Measurements from ENCODE around the gene DNAJC15. TPM values are rescaled to one million over a fixed set of nuclear protein-coding genes. Genes with fewer than 3 reads are reported as not detected.

The DNAJC15 gene
- polyA plus RNA-seq, 3 donors: 8.3 to 31.1 (median 22.0) TPM

GRCh38 chr13:43046259-43046658 is 22.9 kb downstream of the DNAJC15 start:
- peaks cover 44 to 82% of the 10 kb centered on the region in 2 donors for H3K4me1 ChIP-seq (ENCODE audit: control insufficient read depth in 1 of 2, insufficient read depth in 2 of 2, low read length in 2 of 2)
- Mint-ChIP-seq H3K4me1 (peaks cover 79% of the 10 kb centered on the region), H3K4me3 (peak overlapping the region in 1 of 2 donors; percentile 21), H3K9me3 (no peaks in the 10 kb centered on the region), H3K27me3 (ENCODE audit: low read depth in 3 of 3) (peaks cover 0 to 2% (median 0%) of the 10 kb centered on the region in 3 donors), H3K27ac (peak overlapping the region in 6 of 7 donors; percentile 96 to 99 (median 97)), H3K36me3 (peaks cover 19% of the 10 kb centered on the region in 2 donors)
- peak overlapping the region in 1 of 2 donors; percentile 89 for H3K27ac ChIP-seq (ENCODE audit: low read depth in 1 of 2, low read length in 2 of 2)
- no peak for DNase-seq
- H2AFZ ChIP-seq (ENCODE audit: insufficient read depth, low read depth, low read length, poor library complexity, severe bottlenecking): no peak overlapping the region
- H3K9me3 ChIP-seq (replicated peaks in 1 of 2; ENCODE audit: control insufficient read depth in 1 of 2, insufficient read depth in 1 of 2, low read length in 2 of 2): no peaks in the 10 kb centered on the region
- no peaks in the 10 kb centered on the region for H3K27me3 ChIP-seq (ENCODE audit: control insufficient read depth in 2 of 2, insufficient read depth in 2 of 2, low read length in 2 of 2)
- intact Hi-C loops (cut with micrococcal nuclease): loop anchor here (10.0 kb wide), 1 partner anchor 51 kb away; the partner anchor contains the start of gene EPSTI1 (in 2 of the 2)
- H4K20me1 ChIP-seq (ENCODE audit: insufficient read depth, low read length): no peaks in the 10 kb centered on the region
- WGBS (ENCODE audit: insufficient coverage): no CpG with 5 or more reads among the region's 6 CpGs
- no peak overlapping the region for H3K4me2 ChIP-seq (replicated peaks; ENCODE audit: extremely low read depth, low read length, poor library complexity, severe bottlenecking)
- H3K79me2 ChIP-seq (ENCODE audit: insufficient read depth, low read length): peaks cover 70% of the 10 kb centered on the region
- H3K4me3 ChIP-seq (replicated peaks in 1 of 3; ENCODE audit: low read depth in 2 of 3, low read length in 3 of 3): no peak overlapping the region
- no peak for TF ChIP-seq CTCF (IDR thresholded peaks at IDR 0.05)
- no peak overlapping the region for H3K9ac ChIP-seq (ENCODE audit: insufficient read depth, low read length, poor library complexity, severe bottlenecking)
- H3K36me3 ChIP-seq (replicated peaks in 1 of 2; ENCODE audit: control insufficient read depth in 1 of 2, insufficient read depth in 2 of 2, low read length in 2 of 2): peaks cover 0 to 6% of the 10 kb centered on the region in 2 donors

- Histone ChIP-seq H3K27ac (ENCODE audit: low read depth in 1 of 2, low read length in 2 of 2) (peak overlapping the region; percentile 57 to 99), H3K79me2 (ENCODE audit: insufficient read depth, low read length) (peaks cover 94% of the 10 kb centered on the region), H3K4me1 (ENCODE audit: control insufficient read depth in 1 of 2, insufficient read depth in 2 of 2, low read length in 2 of 2) (peaks cover 37 to 46% of the 10 kb centered on the region in 2 donors), H3K27me3 (ENCODE audit: control insufficient read depth in 2 of 2, insufficient read depth in 2 of 2, low read length in 2 of 2) (no peaks in the 10 kb centered on the region), H3K36me3 (replicated peaks in 1 of 2; ENCODE audit: control insufficient read depth in 1 of 2, insufficient read depth in 2 of 2, low read length in 2 of 2) (no peaks in the 10 kb centered on the region), H3K4me2 (replicated peaks; ENCODE audit: extremely low read depth, low read length, poor library complexity, severe bottlenecking) (peak overlapping the region; percentile 84), H3K4me3 (replicated peaks in 1 of 3; ENCODE audit: low read depth in 2 of 3, low read length in 3 of 3) (peak overlapping the region; percentile 51 to 100 (median 92)), H2AFZ (ENCODE audit: insufficient read depth, low read depth, low read length, poor library complexity, severe bottlenecking) (peak overlapping the region; percentile 91), H3K9me3 (replicated peaks in 1 of 2; ENCODE audit: control insufficient read depth in 1 of 2, insufficient read depth in 1 of 2, low read length in 2 of 2) (no peaks in the 10 kb centered on the region), H4K20me1 (ENCODE audit: insufficient read depth, low read length) (no peaks in the 10 kb centered on the region), H3K9ac (ENCODE audit: insufficient read depth, low read length, poor library complexity, severe bottlenecking) (peak overlapping the region; percentile 85)
- 60% methylated on average over 1 of the region's 13 CpGs for WGBS (ENCODE audit: insufficient coverage)
- peaks cover 42% of the 10 kb centered on the region for H3K4me1 Mint-ChIP-seq
- no peak overlapping the region for H3K27ac Mint-ChIP-seq
- H3K36me3 Mint-ChIP-seq: peaks cover 7 to 15% of the 10 kb centered on the region in 2 donors
- TF ChIP-seq CTCF (IDR thresholded peaks at IDR 0.05): no peak
- peak in 1 of 3 donors; percentile 31 for DNase-seq
- peaks cover 0 to 2% (median 0%) of the 10 kb centered on the region in 3 donors for H3K27me3 Mint-ChIP-seq (ENCODE audit: low read depth in 3 of 3)
- intact Hi-C loops (cut with micrococcal nuclease): no loop called here
- no peak overlapping the region for H3K4me3 Mint-ChIP-seq
- H3K9me3 Mint-ChIP-seq: peaks cover 0 to 4% (median 0%) of the 10 kb centered on the region in 7 donors
Observed at GRCh38 chr13:43054803-43055802, 31.7 kb downstream of the DNAJC15 start.
